GM12878 (cell line): ENCODE results near the gene SH2D6. TPM values are rescaled to one million over a fixed set of nuclear protein-coding genes. Genes with fewer than 3 reads are reported as not detected.

Source experiments
- ATAC-seq: fragments of 200-7000 bp; cut with Tn5 transposase; 3 replicates; pipeline ENCODE4 v1.9.1; 2020; ENCODE audit warnings: mild to moderate bottlenecking, moderate library complexity
- BruUV-seq: library from RNA; stranded (reverse); fragments of 400-500 nt; replicated peaks from 2 replicates; lab custom pipeline; 2021; lab: Mats Ljungman, UMichigan
- CTCF ChIA-PET: fragments of 300-600 bp; sonication (Branson Sonifier 250); formaldehyde crosslinking; extraction: SDS; loops from one replicate; lab custom pipeline; 2021; ENCODE audit warnings: inconsistent platforms; lab: Yijun Ruan, JAX
- POLR2A ChIA-PET: fragments of 350-600 bp; formaldehyde crosslinking; extraction: SDS; loops from one replicate; lab custom pipeline; 2021; ENCODE audit warnings: inconsistent platforms; lab: Charles Lee
- RAD21 ChIA-PET: fragments of 300-600 bp; sonication (Branson Sonifier 250); formaldehyde crosslinking; loops from one replicate; lab custom pipeline; 2023; ENCODE audit warnings: antibody characterized with exemption; ENCODE audit not compliant: unreplicated experiment; lab: Charles Lee
- SMC1A ChIA-PET: fragments of 300-600 bp; sonication (Branson Sonifier 250); formaldehyde crosslinking; loops from one replicate; lab custom pipeline; 2023; ENCODE audit not compliant: unreplicated experiment, uncharacterized antibody; lab: Charles Lee
- DNase-seq: peaks from one replicate; pipeline ENCODE4 v3.0.0-alpha.2; 2011; ENCODE audit warnings: low read depth, low spot score
- FAIRE-seq: peaks from 3 replicates; lab custom pipeline; 2011; peaks lifted over from hg19 to GRCh38; lab: Jason Lieb, UNC
- H2AFZ ChIP-seq: 2 replicates; pipeline ENCODE4 v1.6.0; 2011; ENCODE audit warnings: low read depth, low read length, control low read depth; ENCODE audit not compliant: control insufficient read depth
- H3K27ac ChIP-seq: 2 replicates; pipeline ENCODE4 v1.5.1; 2011; ENCODE audit warnings: control low read depth; ENCODE audit not compliant: control insufficient read depth, insufficient read depth
- H3K27me3 ChIP-seq, 2 experiments: replicated peaks in 1 of 2; 2 replicates each; pipeline versions ENCODE4 v1.6.0 to v1.6.1; 2011; ENCODE audit warnings: low read length in 1 of 2; ENCODE audit not compliant: control insufficient read depth in 2 of 2, insufficient read depth in 2 of 2
- H3K36me3 ChIP-seq, 2 experiments: 2 replicates each; pipeline ENCODE4 v1.5.1; 2011; ENCODE audit warnings: low read length in 1 of 2; ENCODE audit not compliant: control insufficient read depth in 2 of 2, insufficient read depth in 2 of 2
- H3K4me1 ChIP-seq: 2 replicates; pipeline ENCODE4 v1.6.1; 2011; ENCODE audit warnings: mild to moderate bottlenecking, low read length, moderate library complexity, mixed read lengths; ENCODE audit not compliant: control insufficient read depth, insufficient read depth
- H3K4me2 ChIP-seq: 2 replicates; pipeline ENCODE4 v1.6.0; 2011; ENCODE audit warnings: control low read depth; ENCODE audit not compliant: control insufficient read depth, insufficient read depth
- H3K4me3 ChIP-seq: fragments of 200-600 bp; sonication (generic); 2 replicates; pipeline ENCODE4 v1.5.1; 2016
- H3K79me2 ChIP-seq: 2 replicates; pipeline ENCODE4 v1.6.0; 2011; ENCODE audit warnings: low read length; ENCODE audit not compliant: control insufficient read depth, insufficient read depth
- H3K9ac ChIP-seq: 2 replicates; pipeline ENCODE4 v1.8.0; 2011; ENCODE audit warnings: low read length, control low read depth, mixed read lengths; ENCODE audit not compliant: control insufficient read depth, insufficient read depth
- H3K9me3 ChIP-seq: replicated peaks from 3 replicates; pipeline ENCODE4 v1.5.1; 2011; ENCODE audit warnings: mild to moderate bottlenecking, low read length; ENCODE audit not compliant: control insufficient read depth, insufficient read depth
- H4K20me1 ChIP-seq: 2 replicates; pipeline ENCODE4 v1.6.0; 2011; ENCODE audit not compliant: control insufficient read depth, insufficient read depth
- BCL3 ChIP-seq: IDR thresholded peaks from 2 replicates; pipeline ENCODE4 v1.6.1; 2011; ENCODE audit warnings: borderline replicate concordance, low read depth, mild to moderate bottlenecking, moderate library complexity, low read length; ENCODE audit not compliant: insufficient read depth, poor library complexity, severe bottlenecking
- ESRRA ChIP-seq: IDR thresholded peaks from 2 replicates; pipeline ENCODE4 v1.6.1; 2012; ENCODE audit warnings: mild to moderate bottlenecking, low read length, improper control_type of control experiment
- IRF4 ChIP-seq: IDR thresholded peaks from 2 replicates; pipeline ENCODE4 v1.6.1; 2011; ENCODE audit warnings: low read depth, low read length
- MTA2 ChIP-seq: fragments of 450-650 bp; IDR thresholded peaks from 2 replicates; pipeline ENCODE4 v1.6.1; 2016; ENCODE audit warnings: low read depth, mild to moderate bottlenecking, moderate library complexity
- PAX5 ChIP-seq: IDR thresholded peaks from 2 replicates; pipeline ENCODE4 v1.6.1; 2011; ENCODE audit warnings: low read depth, low read length, borderline replicate concordance
- POLR2AphosphoS5 ChIP-seq: IDR thresholded peaks from 2 replicates; pipeline ENCODE4 v1.6.1; 2011; ENCODE audit warnings: mild to moderate bottlenecking, low read length, inconsistent platforms
- RB1 ChIP-seq: fragments of 450-650 bp; formaldehyde crosslinking; IDR thresholded peaks from 2 replicates; pipeline ENCODE4 v1.6.1; 2017; ENCODE audit warnings: mild to moderate bottlenecking, borderline replicate concordance
- TCF12 ChIP-seq: IDR thresholded peaks from 2 replicates; pipeline ENCODE4 v1.6.1; 2011; ENCODE audit warnings: low read depth, mild to moderate bottlenecking, low read length
- WGBS: methylation state at CpG from one replicate; pipeline ENCODE4 v1.1.6; 2016; ENCODE audit warnings: low lambda C conversion rate; ENCODE audit not compliant: insufficient replicate concordance, insufficient coverage; ENCODE audit errors: missing lambda C conversion rate; 5-methylcytosine and 5-hydroxymethylcytosine counted together
- in situ Hi-C: fragments of 300-500 bp; cut with MboI; formaldehyde crosslinking; loops from 9 replicates; pipeline ENCODE4 v1.14.3; 2018; ENCODE audit warnings: mixed read lengths
- intact Hi-C: fragments of 100-400 bp; cut with micrococcal nuclease; formaldehyde crosslinking; loops from one replicate; pipeline ENCODE4 v1.14.2; 2022; ENCODE audit not compliant: unreplicated experiment
- polyA plus RNA-seq, 11 experiments: library from polyadenylated mRNA; depleted of rRNA in 4 of 11; unstranded in 6 of 11; stranded (reverse) in 5 of 11; fragments of >200 nt; fragmentation: Nextera tagmentation in 4 of 11; fragmentation: Illumina TruSeq in 1 of 11; extraction: Ambion mirVana in 4 of 11; extraction: Trizol in 1 of 11; gene quantifications; 1 replicate in 1 of 11; 2 replicates in 10 of 11; pipeline versions ENCODE4 v1.2.1 to v1.2.3, GENCODE V29; 2011 to 2016; ENCODE audit warnings: inconsistent platforms in 2 of 11, missing spikeins in 2 of 11, low read depth in 1 of 11
- total RNA-seq, 4 experiments: library from RNA; depleted of rRNA in 3 of 4; stranded (reverse); fragments of >200 nt in 3 of 4; fragmentation: Illumina TruSeq in 1 of 4; extraction: Trizol in 1 of 4; gene quantifications; 2 replicates each; pipeline versions ENCODE4 v1.2.1 to v1.2.3, GENCODE V29; 2013 to 2021
- TF ChIP-seq, protein P1 (sequence below): IDR thresholded peaks from 2 replicates; pipeline ENCODE4 v1.6.1; 2011; ENCODE audit warnings: low read depth, mild to moderate bottlenecking, low read length, moderate library complexity, borderline replicate concordance; ENCODE audit errors: extremely low read depth
- TF ChIP-seq, protein P2 (sequence below): IDR thresholded peaks from 2 replicates; pipeline ENCODE4 v1.6.1; 2012; ENCODE audit warnings: low read length, inconsistent platforms

SH2D6 gene
- total and polyA plus RNA-seq, 10 of the 15 experiments (the other 5 are each of a cell fraction or from before 2014, with no cell fraction given), result 0.23 to 0.59 (median 0.34) TPM; not detected in 6

DNA sequence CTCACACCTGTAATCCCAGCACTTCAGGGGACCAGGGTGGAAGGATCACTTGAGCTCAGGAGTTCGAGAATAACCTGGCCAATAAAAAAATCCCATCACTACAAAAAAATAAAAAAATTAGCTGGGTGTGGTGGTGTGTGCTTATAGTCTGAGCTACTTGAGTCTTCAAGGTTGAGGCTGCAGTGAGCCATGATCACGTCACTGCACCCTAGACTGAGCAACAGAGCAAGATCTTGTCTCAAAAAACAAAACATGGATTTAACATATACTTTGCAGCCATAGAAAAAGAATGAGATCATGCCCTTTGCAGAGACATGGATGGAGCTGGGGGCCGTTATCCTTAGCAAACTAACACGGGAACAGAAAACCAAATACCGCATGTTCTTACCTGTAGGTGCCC, 22.2 kb downstream of the SH2D6 start:
- SMC1A ChIA-PET, result interaction anchor here (1.1 kb wide), 1 partner anchor 111 kb away, joined by 3 read pairs; no protein-coding TSS in a partner anchor

More for the DNA sequence above, 22.2 kb downstream of the SH2D6 start:
- BruUV-seq, result no TSS peak
- Histone ChIP-seq H3K9ac (no peak overlapping the region), H3K27ac (no peak overlapping the region), H3K9me3 (no peaks in the 10 kb centered on the region), H3K36me3 (no peaks in the 10 kb centered on the region), H3K4me1 (peaks cover 8% of the 10 kb centered on the region; the same call in 1 of the 2 replicates), H3K4me2 (no peak overlapping the region), H3K79me2 (no peaks in the 10 kb centered on the region), H3K27me3 (no peaks in the 10 kb centered on the region), H4K20me1 (no peaks in the 10 kb centered on the region), H3K4me3 (no peak overlapping the region), H2AFZ (no peak overlapping the region)
- ChIA-PET POLR2A (no interaction called here), RAD21 (interaction anchor here (0.6 to 1.7 kb wide), 3 partner anchors 80 to 135 kb away, joined by 3 to 5 read pairs (median 4); no protein-coding TSS in a partner anchor), CTCF (no interaction called here)
- 80% methylated on average over 5 of the region's 5 CpGs for WGBS
- intact Hi-C loops (no loop called here), in situ Hi-C loops (no loop called here)
- DNase-seq (no peak), FAIRE-seq (no peak), ATAC-seq (no peak)
- no peak for TF ChIP-seq TCF12
- TF ChIP-seq PAX5, result no peak
- no peak for TF ChIP-seq BCL3
- TF ChIP-seq, protein P1, sequence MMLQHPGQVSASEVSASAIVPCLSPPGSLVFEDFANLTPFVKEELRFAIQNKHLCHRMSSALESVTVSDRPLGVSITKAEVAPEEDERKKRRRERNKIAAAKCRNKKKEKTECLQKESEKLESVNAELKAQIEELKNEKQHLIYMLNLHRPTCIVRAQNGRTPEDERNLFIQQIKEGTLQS, result no peak
- no peak for TF ChIP-seq ESRRA
- TF ChIP-seq, protein P2, sequence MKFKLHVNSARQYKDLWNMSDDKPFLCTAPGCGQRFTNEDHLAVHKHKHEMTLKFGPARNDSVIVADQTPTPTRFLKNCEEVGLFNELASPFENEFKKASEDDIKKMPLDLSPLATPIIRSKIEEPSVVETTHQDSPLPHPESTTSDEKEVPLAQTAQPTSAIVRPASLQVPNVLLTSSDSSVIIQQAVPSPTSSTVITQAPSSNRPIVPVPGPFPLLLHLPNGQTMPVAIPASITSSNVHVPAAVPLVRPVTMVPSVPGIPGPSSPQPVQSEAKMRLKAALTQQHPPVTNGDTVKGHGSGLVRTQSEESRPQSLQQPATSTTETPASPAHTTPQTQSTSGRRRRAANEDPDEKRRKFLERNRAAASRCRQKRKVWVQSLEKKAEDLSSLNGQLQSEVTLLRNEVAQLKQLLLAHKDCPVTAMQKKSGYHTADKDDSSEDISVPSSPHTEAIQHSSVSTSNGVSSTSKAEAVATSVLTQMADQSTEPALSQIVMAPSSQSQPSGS, result no peak
- no peak for TF ChIP-seq IRF4
- TF ChIP-seq MTA2, result no peak
- no peak for TF ChIP-seq RB1
- no peak for TF ChIP-seq POLR2AphosphoS5
- TF ChIP-seq, all 136 proteins: peak for 0
